Measurements from ENCODE around the gene GC. TPM values are rescaled to one million over a fixed set of nuclear protein-coding genes. Genes with fewer than 3 reads are reported as not detected.

GC gene
- total and polyA plus RNA-seq, 10 of the 15 experiments (the other 5 are each of a cell fraction or from before 2014, with no cell fraction given): 2.3 TPM; not detected in 9

DNA sequence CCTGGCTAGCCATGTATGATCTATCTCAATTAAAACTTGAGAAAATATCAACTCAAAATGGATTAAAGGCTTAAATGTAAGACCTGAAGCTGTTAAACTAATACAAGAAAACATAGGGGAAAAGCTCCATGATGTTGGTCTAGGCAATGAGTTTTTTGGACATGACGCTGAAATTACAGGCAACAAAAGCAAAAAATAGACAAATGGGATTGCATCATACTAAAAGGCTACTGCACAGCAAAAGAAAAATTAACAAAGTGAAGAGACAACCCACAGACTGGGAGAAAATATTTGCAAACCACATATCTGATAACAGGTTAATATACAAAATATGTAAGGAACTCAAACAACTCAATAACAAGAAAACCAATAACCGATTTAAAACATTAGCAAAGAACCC, 8.4 kb downstream of the GC start (continued):
- TF ChIP-seq, protein P1, sequence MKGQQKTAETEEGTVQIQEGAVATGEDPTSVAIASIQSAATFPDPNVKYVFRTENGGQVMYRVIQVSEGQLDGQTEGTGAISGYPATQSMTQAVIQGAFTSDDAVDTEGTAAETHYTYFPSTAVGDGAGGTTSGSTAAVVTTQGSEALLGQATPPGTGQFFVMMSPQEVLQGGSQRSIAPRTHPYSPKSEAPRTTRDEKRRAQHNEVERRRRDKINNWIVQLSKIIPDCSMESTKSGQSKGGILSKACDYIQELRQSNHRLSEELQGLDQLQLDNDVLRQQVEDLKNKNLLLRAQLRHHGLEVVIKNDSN (IDR thresholded peaks at IDR 0.05; ENCODE audit: borderline replicate concordance, extremely low read length, insufficient read depth, low read depth, low read length): no peak
- TF ChIP-seq, protein P2, sequence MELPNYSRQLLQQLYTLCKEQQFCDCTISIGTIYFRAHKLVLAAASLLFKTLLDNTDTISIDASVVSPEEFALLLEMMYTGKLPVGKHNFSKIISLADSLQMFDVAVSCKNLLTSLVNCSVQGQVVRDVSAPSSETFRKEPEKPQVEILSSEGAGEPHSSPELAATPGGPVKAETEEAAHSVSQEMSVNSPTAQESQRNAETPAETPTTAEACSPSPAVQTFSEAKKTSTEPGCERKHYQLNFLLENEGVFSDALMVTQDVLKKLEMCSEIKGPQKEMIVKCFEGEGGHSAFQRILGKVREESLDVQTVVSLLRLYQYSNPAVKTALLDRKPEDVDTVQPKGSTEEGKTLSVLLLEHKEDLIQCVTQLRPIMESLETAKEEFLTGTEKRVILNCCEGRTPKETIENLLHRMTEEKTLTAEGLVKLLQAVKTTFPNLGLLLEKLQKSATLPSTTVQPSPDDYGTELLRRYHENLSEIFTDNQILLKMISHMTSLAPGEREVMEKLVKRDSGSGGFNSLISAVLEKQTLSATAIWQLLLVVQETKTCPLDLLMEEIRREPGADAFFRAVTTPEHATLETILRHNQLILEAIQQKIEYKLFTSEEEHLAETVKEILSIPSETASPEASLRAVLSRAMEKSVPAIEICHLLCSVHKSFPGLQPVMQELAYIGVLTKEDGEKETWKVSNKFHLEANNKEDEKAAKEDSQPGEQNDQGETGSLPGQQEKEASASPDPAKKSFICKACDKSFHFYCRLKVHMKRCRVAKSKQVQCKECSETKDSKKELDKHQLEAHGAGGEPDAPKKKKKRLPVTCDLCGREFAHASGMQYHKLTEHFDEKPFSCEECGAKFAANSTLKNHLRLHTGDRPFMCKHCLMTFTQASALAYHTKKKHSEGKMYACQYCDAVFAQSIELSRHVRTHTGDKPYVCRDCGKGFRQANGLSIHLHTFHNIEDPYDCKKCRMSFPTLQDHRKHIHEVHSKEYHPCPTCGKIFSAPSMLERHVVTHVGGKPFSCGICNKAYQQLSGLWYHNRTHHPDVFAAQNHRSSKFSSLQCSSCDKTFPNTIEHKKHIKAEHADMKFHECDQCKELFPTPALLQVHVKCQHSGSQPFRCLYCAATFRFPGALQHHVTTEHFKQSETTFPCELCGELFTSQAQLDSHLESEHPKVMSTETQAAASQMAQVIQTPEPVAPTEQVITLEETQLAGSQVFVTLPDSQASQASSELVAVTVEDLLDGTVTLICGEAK (IDR thresholded peaks at IDR 0.05; ENCODE audit: borderline replicate concordance): no peak
- no peak for TF ChIP-seq NR2F1 (conservative IDR thresholded peaks at IDR 0.05)
- TF ChIP-seq NRF1 (conservative IDR thresholded peaks at IDR 0.05; ENCODE audit: low read depth, low read length): no peak
- TF ChIP-seq RB1 (IDR thresholded peaks at IDR 0.05; ENCODE audit: borderline replicate concordance): no peak

DNA sequence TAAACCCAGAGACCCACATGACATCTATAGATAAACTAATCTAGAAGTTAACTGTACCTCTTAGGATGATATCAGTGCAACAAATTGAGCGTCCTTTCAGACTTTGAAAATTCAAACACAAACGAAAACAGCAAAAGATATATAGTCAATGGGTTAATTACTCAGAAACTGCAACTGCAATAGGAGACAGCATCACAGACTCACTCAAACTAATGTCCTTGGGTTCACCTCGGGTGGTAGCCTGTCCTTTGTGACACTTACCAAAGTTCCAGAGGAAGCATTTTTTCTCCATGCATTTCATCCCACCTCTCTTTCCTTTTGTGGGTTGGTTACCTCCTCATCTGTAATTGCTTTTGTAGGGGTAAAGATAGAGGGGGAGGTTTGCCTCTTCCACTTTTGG, 9.7 kb downstream of the GC start:
- no peaks in the 10 kb centered on the region for H3K9me3 ChIP-seq (replicated peaks; ENCODE audit: control insufficient read depth, insufficient read depth, low read length)
- POLR2A ChIA-PET: no interaction called here
- intact Hi-C loops (cut with micrococcal nuclease; ENCODE audit: unreplicated experiment): no loop called here
- no peak for DNase-seq (ENCODE audit: low read depth, low spot score)
- no peak overlapping the region for H3K9ac ChIP-seq (ENCODE audit: control insufficient read depth, insufficient read depth, low read length)
- no peak overlapping the region for H3K4me2 ChIP-seq (ENCODE audit: control insufficient read depth, insufficient read depth)
- no peak overlapping the region for H2AFZ ChIP-seq (ENCODE audit: control insufficient read depth, low read depth, low read length)
- ATAC-seq: no peak
- no peaks in the 10 kb centered on the region for H3K27me3 ChIP-seq (replicated peaks in 1 of 2; ENCODE audit: control insufficient read depth in 2 of 2, insufficient read depth in 2 of 2, low read length in 1 of 2)
- H3K4me1 ChIP-seq (ENCODE audit: control insufficient read depth, insufficient read depth, low read length): no peaks in the 10 kb centered on the region
- no TSS peak for BruUV-seq (replicated peaks)
- no peak overlapping the region for H3K27ac ChIP-seq (ENCODE audit: control insufficient read depth, insufficient read depth)
- no peak for FAIRE-seq
- 0% methylated on average over 3 of the region's 3 CpGs for WGBS (ENCODE audit: insufficient coverage, insufficient replicate concordance, low lambda C conversion rate, missing lambda C conversion rate)
- CTCF ChIA-PET: no interaction called here
- no peaks in the 10 kb centered on the region for H4K20me1 ChIP-seq (ENCODE audit: control insufficient read depth, insufficient read depth)
- RAD21 ChIA-PET (ENCODE audit: unreplicated experiment): no interaction called here
- in situ Hi-C loops (cut with MboI): no loop called here
- SMC1A ChIA-PET (ENCODE audit: uncharacterized antibody, unreplicated experiment): no interaction called here
- no peaks in the 10 kb centered on the region for H3K79me2 ChIP-seq (ENCODE audit: control insufficient read depth, insufficient read depth, low read length)
- H3K4me3 ChIP-seq: no peak overlapping the region
- no peaks in the 10 kb centered on the region for H3K36me3 ChIP-seq (ENCODE audit: control insufficient read depth in 2 of 2, insufficient read depth in 2 of 2, low read length in 1 of 2)
- TF ChIP-seq CHD2 (IDR thresholded peaks at IDR 0.05; ENCODE audit: borderline replicate concordance, low read depth, low read length) (no peak), IKZF1 (conservative IDR thresholded peaks at IDR 0.05) (no peak), POLR2AphosphoS5 (IDR thresholded peaks at IDR 0.05; ENCODE audit: low read length) (no peak), KLF5 (IDR thresholded peaks at IDR 0.05; ENCODE audit: partially characterized antibody) (no peak), MYB (IDR thresholded peaks at IDR 0.05; ENCODE audit: borderline replicate concordance, low read depth, low read length) (no peak), EZH2 (IDR thresholded peaks at IDR 0.05; ENCODE audit: borderline replicate concordance, control insufficient read depth, low read depth, low read length) (no peak), STAT1 (conservative IDR thresholded peaks at IDR 0.05) (no peak), SREBF2 (IDR thresholded peaks at IDR 0.05; ENCODE audit: low read length) (no peak), RUNX3 (IDR thresholded peaks at IDR 0.05; ENCODE audit: low read length) (no peak), ZNF217 (IDR thresholded peaks at IDR 0.05) (no peak), SIX5 (IDR thresholded peaks at IDR 0.05; ENCODE audit: low read depth, low read length, severe bottlenecking) (no peak), CEBPB (IDR thresholded peaks at IDR 0.05; ENCODE audit: borderline replicate concordance in 1 of 2, low read depth in 2 of 2, low read length in 2 of 2) (no peak), HCFC1 (IDR thresholded peaks at IDR 0.05; ENCODE audit: low read length) (no peak)
- TF ChIP-seq, protein P3, sequence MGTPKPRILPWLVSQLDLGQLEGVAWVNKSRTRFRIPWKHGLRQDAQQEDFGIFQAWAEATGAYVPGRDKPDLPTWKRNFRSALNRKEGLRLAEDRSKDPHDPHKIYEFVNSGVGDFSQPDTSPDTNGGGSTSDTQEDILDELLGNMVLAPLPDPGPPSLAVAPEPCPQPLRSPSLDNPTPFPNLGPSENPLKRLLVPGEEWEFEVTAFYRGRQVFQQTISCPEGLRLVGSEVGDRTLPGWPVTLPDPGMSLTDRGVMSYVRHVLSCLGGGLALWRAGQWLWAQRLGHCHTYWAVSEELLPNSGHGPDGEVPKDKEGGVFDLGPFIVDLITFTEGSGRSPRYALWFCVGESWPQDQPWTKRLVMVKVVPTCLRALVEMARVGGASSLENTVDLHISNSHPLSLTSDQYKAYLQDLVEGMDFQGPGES (IDR thresholded peaks at IDR 0.05): no peak

All from GM12878 (cell line).